ENCODE measurements around the gene ICAM2.
A peak's percentile ranks its signal among the peaks of the same experiment; 100 is the strongest.

GRCh38 chr17:64017381-64017980 lies 3.0 kb downstream of the ICAM2 start:
- TF ChIP-seq POLR2A (IDR thresholded peaks at IDR 0.05) (no peak), CTCF (IDR thresholded peaks at IDR 0.05 in 4 of 5, conservative IDR thresholded peaks at IDR 0.05 in 1 of 5) (peak in 1 of 5 experiments; percentile 37)
